Kidney epithelial cell (primary cell): ENCODE data around the gene OSBPL5. TPM values are rescaled to one million over a fixed set of nuclear protein-coding genes. Genes with fewer than 3 reads are reported as not detected.
A peak's percentile ranks its signal among the peaks of the same experiment; 100 is the strongest.

ENCODE experiments used
- DNase-seq: peaks from one replicate; pipeline ENCODE4 v3.0.0-alpha.2; 2010; ENCODE audit warnings: low read depth
- H3K27me3 ChIP-seq: 2 replicates; pipeline ENCODE4 v1.6.0; 2011; ENCODE audit warnings: low read length; ENCODE audit not compliant: control insufficient read depth, insufficient read depth
- H3K36me3 ChIP-seq: 2 replicates; pipeline ENCODE4 v1.5.1; 2011; ENCODE audit warnings: low read length; ENCODE audit not compliant: control insufficient read depth, insufficient read depth
- H3K4me3 ChIP-seq: 2 replicates; pipeline ENCODE4 v1.5.1; 2011; ENCODE audit warnings: low read depth, mild to moderate bottlenecking, control low read depth, low read length
- total RNA-seq: library from RNA; depleted of rRNA; stranded (reverse); fragments of >200 nt; gene quantifications from 2 replicates; pipeline ENCODE4 v1.2.3, GENCODE V29; 2015
- TF ChIP-seq, protein P1 (sequence below): IDR thresholded peaks from 2 replicates; pipeline ENCODE4 v1.5.1; 2011; ENCODE audit warnings: mild to moderate bottlenecking, moderate library complexity, low read length, control low read depth, inconsistent platforms; ENCODE audit not compliant: insufficient read depth, poor library complexity, severe bottlenecking

OSBPL5 gene
- total RNA-seq, 1 donor from 2014 or later = 10.2 TPM

DNA sequence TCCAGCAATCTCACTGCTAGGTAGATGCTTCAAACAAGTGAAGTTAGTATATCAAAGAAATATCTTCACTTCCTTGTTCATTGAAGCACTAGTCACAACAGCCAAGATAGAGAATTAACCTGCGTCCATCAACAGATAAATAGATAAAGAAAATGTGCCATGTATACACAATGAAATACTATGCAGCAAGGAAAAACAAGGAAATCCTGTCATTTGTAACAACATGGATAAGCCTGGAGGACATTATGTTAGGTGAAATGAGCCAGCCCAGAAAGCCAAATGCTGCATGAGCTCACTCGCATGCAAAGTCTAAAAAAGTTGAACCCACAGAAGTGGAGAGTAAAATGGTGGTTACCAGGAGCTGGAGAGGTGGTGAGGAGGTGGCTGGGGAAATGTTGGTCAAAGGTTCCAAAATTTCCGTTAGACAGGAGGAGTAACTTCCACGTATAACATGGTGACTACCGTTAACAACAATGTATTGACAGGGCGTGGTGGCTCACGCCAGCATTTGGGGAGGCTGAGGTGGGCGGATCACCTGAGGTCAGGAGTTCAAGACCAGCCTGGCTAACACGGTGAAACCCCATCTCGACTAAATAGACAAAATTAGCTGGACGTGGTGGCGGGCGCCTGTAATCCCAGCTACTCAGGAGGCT lies 84.3 kb downstream of the OSBPL5 start:
- TF ChIP-seq, protein P1, sequence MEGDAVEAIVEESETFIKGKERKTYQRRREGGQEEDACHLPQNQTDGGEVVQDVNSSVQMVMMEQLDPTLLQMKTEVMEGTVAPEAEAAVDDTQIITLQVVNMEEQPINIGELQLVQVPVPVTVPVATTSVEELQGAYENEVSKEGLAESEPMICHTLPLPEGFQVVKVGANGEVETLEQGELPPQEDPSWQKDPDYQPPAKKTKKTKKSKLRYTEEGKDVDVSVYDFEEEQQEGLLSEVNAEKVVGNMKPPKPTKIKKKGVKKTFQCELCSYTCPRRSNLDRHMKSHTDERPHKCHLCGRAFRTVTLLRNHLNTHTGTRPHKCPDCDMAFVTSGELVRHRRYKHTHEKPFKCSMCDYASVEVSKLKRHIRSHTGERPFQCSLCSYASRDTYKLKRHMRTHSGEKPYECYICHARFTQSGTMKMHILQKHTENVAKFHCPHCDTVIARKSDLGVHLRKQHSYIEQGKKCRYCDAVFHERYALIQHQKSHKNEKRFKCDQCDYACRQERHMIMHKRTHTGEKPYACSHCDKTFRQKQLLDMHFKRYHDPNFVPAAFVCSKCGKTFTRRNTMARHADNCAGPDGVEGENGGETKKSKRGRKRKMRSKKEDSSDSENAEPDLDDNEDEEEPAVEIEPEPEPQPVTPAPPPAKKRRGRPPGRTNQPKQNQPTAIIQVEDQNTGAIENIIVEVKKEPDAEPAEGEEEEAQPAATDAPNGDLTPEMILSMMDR = no peak
- DNase-seq = no peak
- Histone ChIP-seq H3K27me3 (peaks cover 6% of the 10 kb centered on the region), H3K36me3 (no peaks in the 10 kb centered on the region), H3K4me3 (no peak overlapping the region)

DNA sequence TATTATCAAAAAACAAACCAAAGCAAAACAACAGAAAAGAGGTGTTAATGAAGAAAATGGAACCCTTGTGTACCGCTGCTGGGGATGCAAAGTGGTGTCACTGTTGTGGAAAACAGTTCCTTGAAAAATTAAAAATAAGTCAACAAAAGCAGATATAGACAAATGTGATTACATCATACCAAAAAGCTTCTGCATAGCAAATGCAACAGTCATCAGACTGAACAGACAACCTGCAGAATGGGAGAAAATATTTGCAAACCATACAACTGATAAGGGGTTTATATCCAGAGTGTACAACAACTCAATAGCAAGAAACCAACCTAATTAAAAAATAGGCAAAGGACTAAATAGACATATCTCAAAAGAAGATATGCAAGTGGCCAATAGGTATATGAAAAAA lies 85.0 kb downstream of the OSBPL5 start:
- Histone ChIP-seq H3K36me3 (no peaks in the 10 kb centered on the region), H3K27me3 (peaks cover 3% of the 10 kb centered on the region), H3K4me3 (no peak overlapping the region)
- DNase-seq = no peak
- TF ChIP-seq, protein P1 = no peak

GRCh38 chr11:3077846-3078440 lies 87.2 kb downstream of the OSBPL5 start:
- H3K27me3 ChIP-seq = no peaks in the 10 kb centered on the region
- no peak for DNase-seq
- no peak overlapping the region for H3K4me3 ChIP-seq
- TF ChIP-seq, protein P1 = no peak
- H3K36me3 ChIP-seq = no peaks in the 10 kb centered on the region

- H3K27me3 ChIP-seq = no peaks in the 10 kb centered on the region
- no peak overlapping the region for H3K4me3 ChIP-seq
- DNase-seq = no peak
- no peaks in the 10 kb centered on the region for H3K36me3 ChIP-seq
- TF ChIP-seq, protein P1 = no peak
Observed at GRCh38 chr11:3077189-3077836, 87.8 kb downstream of the OSBPL5 start.

- H3K36me3 ChIP-seq = no peaks in the 10 kb centered on the region
- DNase-seq = peak; percentile 21
- TF ChIP-seq, protein P1 = no peak
- no peak overlapping the region for H3K4me3 ChIP-seq
- no peaks in the 10 kb centered on the region for H3K27me3 ChIP-seq
Observed at GRCh38 chr11:3074912-3075589, 90.1 kb downstream of the OSBPL5 start.
